Activated T-cell treated with anti-CD3 and anti-CD28 coated beads for 48 hours (primary cell): Measurements from ENCODE around the gene EHF.
"Not testable (repeated sequence)": the region's sequence is repeated elsewhere in the genome, so short reads cannot be mapped to it uniquely, and the experiment has no call there.

ENCODE experiments used
- DNase-seq: peaks from one replicate; pipeline ENCODE4 v3.0.0-alpha.2; 2020; ENCODE audit warnings: low read depth

Gene EHF

GRCh38 chr11:34668583-34669053 lies 47.7 kb downstream of the EHF start:
- no peak for DNase-seq

GRCh38 chr11:34669458-34669857 lies 48.6 kb downstream of the EHF start:
- no peak for DNase-seq

GRCh38 chr11:34671117-34671516 lies 50.2 kb downstream of the EHF start:
- no peak for DNase-seq

GRCh38 chr11:34671946-34672345 lies 51.1 kb downstream of the EHF start:
- DNase-seq = no peak

- no peak for DNase-seq
Observed at GRCh38 chr11:34674038-34674437, 53.1 kb downstream of the EHF start.

GRCh38 chr11:34676227-34676626 lies 55.3 kb downstream of the EHF start:
- no peak for DNase-seq

- no peak for DNase-seq
Observed at GRCh38 chr11:34679681-34680080, 58.8 kb downstream of the EHF start.

- no peak for DNase-seq
Observed at GRCh38 chr11:34680206-34680605, 59.3 kb downstream of the EHF start.

GRCh38 chr11:34680918-34681586 lies 60.2 kb downstream of the EHF start:
- no peak for DNase-seq

GRCh38 chr11:34682825-34683224 lies 61.9 kb downstream of the EHF start:
- DNase-seq = no peak

GRCh38 chr11:34683396-34683795 lies 62.5 kb downstream of the EHF start:
- DNase-seq = no peak

- DNase-seq = no peak
Observed at GRCh38 chr11:34685864-34686263, 65.0 kb downstream of the EHF start.

GRCh38 chr11:34692299-34692698 lies 71.4 kb downstream of the EHF start:
- not testable (repeated sequence) for DNase-seq

- DNase-seq = no peak
Observed at GRCh38 chr11:34696862-34697261, 76.0 kb downstream of the EHF start.

- DNase-seq = no peak
Observed at GRCh38 chr11:34706709-34707461, 86.0 kb downstream of the EHF start.

- DNase-seq = no peak
Observed at GRCh38 chr11:34707462-34707840, 86.6 kb downstream of the EHF start.
